Measurements from ENCODE around the gene RAD51B. TPM values are rescaled to one million over a fixed set of nuclear protein-coding genes. Genes with fewer than 3 reads are reported as not detected.
A peak's percentile ranks its signal among the peaks of the same experiment; 100 is the strongest.

The RAD51B gene
- polyA plus RNA-seq, 3 donors = 3.6 to 11.6 (median 9.4) TPM

- H3K36me3 ChIP-seq (replicated peaks in 1 of 2; ENCODE audit: control insufficient read depth in 1 of 2, insufficient read depth in 2 of 2, low read length in 2 of 2) = no peaks in the 10 kb centered on the region
- no peaks in the 10 kb centered on the region for H3K27me3 ChIP-seq (ENCODE audit: control insufficient read depth in 2 of 2, insufficient read depth in 2 of 2, low read length in 2 of 2)
- H2AFZ ChIP-seq (ENCODE audit: insufficient read depth, low read depth, low read length, poor library complexity, severe bottlenecking) = no peak overlapping the region
- peaks cover 14 to 16% of the 10 kb centered on the region in 2 donors for H3K4me1 ChIP-seq (ENCODE audit: control insufficient read depth in 1 of 2, insufficient read depth in 2 of 2, low read length in 2 of 2)
- no peak overlapping the region for H3K27ac ChIP-seq (ENCODE audit: low read depth in 1 of 2, low read length in 2 of 2)
- intact Hi-C loops (cut with micrococcal nuclease) = no loop called here
- TF ChIP-seq CTCF (IDR thresholded peaks at IDR 0.05) = no peak
- no peak overlapping the region for H3K4me3 ChIP-seq (replicated peaks in 1 of 3; ENCODE audit: low read depth in 2 of 3, low read length in 3 of 3)
- DNase-seq = no peak
- Mint-ChIP-seq H3K4me3 (no peak overlapping the region), H3K9me3 (peaks cover 0 to 2% (median 0%) of the 10 kb centered on the region in 7 donors), H3K36me3 (no peaks in the 10 kb centered on the region), H3K4me1 (peaks cover 20% of the 10 kb centered on the region), H3K27ac (peak overlapping the region in 1 of 7 donors; percentile 62), H3K27me3 (ENCODE audit: low read depth in 3 of 3) (peaks cover 0 to 4% (median 0%) of the 10 kb centered on the region in 3 donors)
- H3K4me2 ChIP-seq (replicated peaks; ENCODE audit: extremely low read depth, low read length, poor library complexity, severe bottlenecking) = no peak overlapping the region
- 95% methylated on average over 4 of the region's 9 CpGs for WGBS (ENCODE audit: insufficient coverage)
- no peaks in the 10 kb centered on the region for H3K9me3 ChIP-seq (replicated peaks in 1 of 2; ENCODE audit: control insufficient read depth in 1 of 2, insufficient read depth in 1 of 2, low read length in 2 of 2)
- H4K20me1 ChIP-seq (ENCODE audit: insufficient read depth, low read length) = no peaks in the 10 kb centered on the region
- no peaks in the 10 kb centered on the region for H3K79me2 ChIP-seq (ENCODE audit: insufficient read depth, low read length)
- no peak overlapping the region for H3K9ac ChIP-seq (ENCODE audit: insufficient read depth, low read length, poor library complexity, severe bottlenecking)
Observed at GRCh38 chr14:68509188-68509983, 689.8 kb downstream of the RAD51B start.

- H3K4me3 Mint-ChIP-seq = no peak overlapping the region
- no peak for DNase-seq
- no peaks in the 10 kb centered on the region for H3K36me3 Mint-ChIP-seq
- no peak for TF ChIP-seq CTCF (IDR thresholded peaks at IDR 0.05)
- H2AFZ ChIP-seq (ENCODE audit: insufficient read depth, low read depth, low read length, poor library complexity, severe bottlenecking) = no peak overlapping the region
- WGBS (ENCODE audit: insufficient coverage) = 98% methylated on average over 8 of the region's 11 CpGs
- H3K27ac Mint-ChIP-seq = no peak overlapping the region
- intact Hi-C loops (cut with micrococcal nuclease) = no loop called here
- peaks cover 0 to 2% (median 0%) of the 10 kb centered on the region in 7 donors for H3K9me3 Mint-ChIP-seq
- no peak overlapping the region for H3K4me3 ChIP-seq (replicated peaks in 1 of 3; ENCODE audit: low read depth in 2 of 3, low read length in 3 of 3)
- H3K4me1 Mint-ChIP-seq = peaks cover 21% of the 10 kb centered on the region
- peaks cover 0 to 4% (median 0%) of the 10 kb centered on the region in 3 donors for H3K27me3 Mint-ChIP-seq (ENCODE audit: low read depth in 3 of 3)
- H3K9ac ChIP-seq (ENCODE audit: insufficient read depth, low read length, poor library complexity, severe bottlenecking) = no peak overlapping the region
- no peaks in the 10 kb centered on the region for H3K79me2 ChIP-seq (ENCODE audit: insufficient read depth, low read length)
- no peaks in the 10 kb centered on the region for H3K36me3 ChIP-seq (replicated peaks in 1 of 2; ENCODE audit: control insufficient read depth in 1 of 2, insufficient read depth in 2 of 2, low read length in 2 of 2)
- no peak overlapping the region for H3K4me2 ChIP-seq (replicated peaks; ENCODE audit: extremely low read depth, low read length, poor library complexity, severe bottlenecking)
- no peaks in the 10 kb centered on the region for H3K27me3 ChIP-seq (ENCODE audit: control insufficient read depth in 2 of 2, insufficient read depth in 2 of 2, low read length in 2 of 2)
- H3K4me1 ChIP-seq (ENCODE audit: control insufficient read depth in 1 of 2, insufficient read depth in 2 of 2, low read length in 2 of 2) = peaks cover 14 to 18% of the 10 kb centered on the region in 2 donors
- H4K20me1 ChIP-seq (ENCODE audit: insufficient read depth, low read length) = no peaks in the 10 kb centered on the region
- H3K27ac ChIP-seq (ENCODE audit: low read depth in 1 of 2, low read length in 2 of 2) = no peak overlapping the region
- H3K9me3 ChIP-seq (replicated peaks in 1 of 2; ENCODE audit: control insufficient read depth in 1 of 2, insufficient read depth in 1 of 2, low read length in 2 of 2) = no peaks in the 10 kb centered on the region
Observed at GRCh38 chr14:68510201-68511128, 690.9 kb downstream of the RAD51B start.
